HEK293T (cell line): Measurements from ENCODE around the gene PAWR.

Experiments
- BHLHE40 ChIP-seq: fragments of 450-650 bp; IDR thresholded peaks from 2 replicates; pipeline ENCODE4 v1.6.1; 2016; ENCODE audit warnings: mild to moderate bottlenecking, moderate library complexity, borderline replicate concordance
- CTBP1 ChIP-seq: fragments of 450-650 bp; IDR thresholded peaks from 2 replicates; pipeline ENCODE4 v1.6.1; 2016; ENCODE audit warnings: borderline replicate concordance
- FOXA1 ChIP-seq: fragments of 450-650 bp; IDR thresholded peaks from 2 replicates; pipeline ENCODE4 v1.6.1; 2016; ENCODE audit warnings: mild to moderate bottlenecking
- FOXK2 ChIP-seq: fragments of 450-650 bp; IDR thresholded peaks from 2 replicates; pipeline ENCODE4 v1.6.1; 2016; ENCODE audit warnings: mild to moderate bottlenecking
- FOXM1 ChIP-seq: fragments of 450-650 bp; IDR thresholded peaks from 2 replicates; pipeline ENCODE4 v1.6.1; 2017; ENCODE audit warnings: mild to moderate bottlenecking, borderline replicate concordance
- HDGF ChIP-seq: fragments of 450-650 bp; IDR thresholded peaks from 2 replicates; pipeline ENCODE4 v1.6.1; 2017; ENCODE audit warnings: antibody characterized with exemption, borderline replicate concordance
- L3MBTL2 ChIP-seq: fragments of 450-650 bp; conservative IDR thresholded peaks from 2 replicates; pipeline ENCODE4 v1.6.1; 2016; ENCODE audit warnings: mild to moderate bottlenecking
- NFRKB ChIP-seq: fragments of 450-650 bp; IDR thresholded peaks from 2 replicates; pipeline ENCODE4 v1.6.1; 2016; ENCODE audit warnings: mild to moderate bottlenecking, moderate library complexity
- SUZ12 ChIP-seq: fragments of 450-650 bp; IDR thresholded peaks from 2 replicates; pipeline ENCODE4 v1.6.1; 2016; ENCODE audit warnings: mild to moderate bottlenecking
- TARDBP ChIP-seq: fragments of 450-650 bp; IDR thresholded peaks from 2 replicates; pipeline ENCODE4 v1.6.1; 2016
- ZNF384 ChIP-seq: fragments of 450-650 bp; IDR thresholded peaks from 2 replicates; pipeline ENCODE4 v1.6.1; 2016
- TF ChIP-seq, protein P1 (sequence below): fragments of 450-650 bp; IDR thresholded peaks from 2 replicates; pipeline ENCODE4 v1.6.1; 2016

DNA sequence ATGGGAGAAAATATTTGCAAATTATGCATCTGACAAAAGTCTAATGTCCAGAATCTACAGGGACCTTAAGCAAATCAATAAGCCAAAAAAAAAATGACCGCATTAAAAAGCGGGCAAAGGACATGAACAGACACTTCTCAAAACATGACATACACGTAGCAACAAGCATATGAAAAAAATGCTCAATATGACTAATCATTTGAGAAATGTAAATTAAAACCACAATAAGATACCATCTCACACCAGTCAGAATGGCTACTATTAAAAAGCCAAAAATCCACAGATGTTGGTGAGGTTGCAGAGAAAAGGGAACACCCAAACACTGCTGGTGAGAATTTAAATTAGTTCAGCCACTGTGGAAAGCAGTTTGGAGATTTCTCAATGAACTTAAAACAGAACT lies 16.1 kb downstream of the PAWR start:
- TF ChIP-seq SUZ12 (no peak), ZNF384 (no peak), BHLHE40 (no peak), CTBP1 (no peak), FOXK2 (no peak), FOXA1 (no peak), NFRKB (no peak), FOXM1 (no peak), TARDBP (no peak), L3MBTL2 (no peak), HDGF (no peak)
- TF ChIP-seq, protein P1, sequence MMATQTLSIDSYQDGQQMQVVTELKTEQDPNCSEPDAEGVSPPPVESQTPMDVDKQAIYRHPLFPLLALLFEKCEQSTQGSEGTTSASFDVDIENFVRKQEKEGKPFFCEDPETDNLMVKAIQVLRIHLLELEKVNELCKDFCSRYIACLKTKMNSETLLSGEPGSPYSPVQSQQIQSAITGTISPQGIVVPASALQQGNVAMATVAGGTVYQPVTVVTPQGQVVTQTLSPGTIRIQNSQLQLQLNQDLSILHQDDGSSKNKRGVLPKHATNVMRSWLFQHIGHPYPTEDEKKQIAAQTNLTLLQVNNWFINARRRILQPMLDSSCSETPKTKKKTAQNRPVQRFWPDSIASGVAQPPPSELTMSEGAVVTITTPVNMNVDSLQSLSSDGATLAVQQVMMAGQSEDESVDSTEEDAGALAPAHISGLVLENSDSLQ = no peak
